ENCODE data around the gene ACSS1. TPM values are rescaled to one million over a fixed set of nuclear protein-coding genes. Genes with fewer than 3 reads are reported as not detected.

Gene ACSS1
- total RNA-seq, result 10 to 100 TPM; 17.5 to 18.2 TPM

DNA sequence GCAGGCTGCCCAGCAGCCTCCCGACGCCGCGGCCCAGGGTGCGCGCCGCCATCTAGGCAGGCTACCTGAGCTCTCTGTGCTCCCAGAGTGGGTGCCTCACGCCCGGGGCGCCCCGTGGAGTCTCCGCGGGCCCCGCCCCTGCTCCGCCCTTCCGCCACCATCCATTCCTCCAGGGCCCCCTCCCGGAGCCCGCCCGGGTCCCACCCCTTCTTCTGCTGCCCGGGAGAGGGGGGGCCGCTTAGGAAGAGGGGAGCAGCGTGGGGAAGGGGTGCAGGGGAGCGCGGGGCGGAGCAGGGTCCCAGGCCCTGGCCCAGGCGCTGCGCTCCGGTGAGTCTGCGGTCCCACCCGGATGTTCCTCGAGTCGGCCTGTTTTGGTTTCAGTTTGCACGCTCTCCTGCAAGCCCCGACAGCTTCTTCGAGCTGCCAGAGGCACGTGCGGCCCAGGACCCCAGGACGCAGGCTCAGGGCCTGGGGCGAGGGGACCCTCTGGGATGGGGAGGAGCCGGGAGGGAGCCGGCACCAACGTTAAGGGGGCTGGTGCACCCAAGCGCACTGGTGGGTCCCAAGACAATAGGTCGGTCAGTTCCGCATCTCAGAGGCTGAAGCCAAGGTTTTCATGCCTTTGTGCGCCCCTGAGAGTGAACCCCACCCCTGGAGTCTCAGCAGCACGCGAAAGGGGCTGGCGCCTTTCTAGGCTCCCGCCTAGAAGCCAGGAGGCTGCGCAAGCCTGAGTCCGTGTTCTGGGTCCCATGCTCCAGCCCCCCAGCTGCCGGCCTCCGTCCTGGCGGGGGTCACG, at the start of gene ACSS1:
Gene ACSS1 (minus strand): TSS at position 89 of the 796 bp plus-strand sequence. CDS start 37 bp downstream, at position 52.
- H3K4me1 Mint-ChIP-seq (ENCODE audit: low read depth), result peaks cover 40% of the 10 kb centered on the region
- TF ChIP-seq, protein P1, sequence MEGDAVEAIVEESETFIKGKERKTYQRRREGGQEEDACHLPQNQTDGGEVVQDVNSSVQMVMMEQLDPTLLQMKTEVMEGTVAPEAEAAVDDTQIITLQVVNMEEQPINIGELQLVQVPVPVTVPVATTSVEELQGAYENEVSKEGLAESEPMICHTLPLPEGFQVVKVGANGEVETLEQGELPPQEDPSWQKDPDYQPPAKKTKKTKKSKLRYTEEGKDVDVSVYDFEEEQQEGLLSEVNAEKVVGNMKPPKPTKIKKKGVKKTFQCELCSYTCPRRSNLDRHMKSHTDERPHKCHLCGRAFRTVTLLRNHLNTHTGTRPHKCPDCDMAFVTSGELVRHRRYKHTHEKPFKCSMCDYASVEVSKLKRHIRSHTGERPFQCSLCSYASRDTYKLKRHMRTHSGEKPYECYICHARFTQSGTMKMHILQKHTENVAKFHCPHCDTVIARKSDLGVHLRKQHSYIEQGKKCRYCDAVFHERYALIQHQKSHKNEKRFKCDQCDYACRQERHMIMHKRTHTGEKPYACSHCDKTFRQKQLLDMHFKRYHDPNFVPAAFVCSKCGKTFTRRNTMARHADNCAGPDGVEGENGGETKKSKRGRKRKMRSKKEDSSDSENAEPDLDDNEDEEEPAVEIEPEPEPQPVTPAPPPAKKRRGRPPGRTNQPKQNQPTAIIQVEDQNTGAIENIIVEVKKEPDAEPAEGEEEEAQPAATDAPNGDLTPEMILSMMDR (IDR thresholded peaks at IDR 0.05), result no peak
- ChIA-PET POLR2A (interaction anchor here (0.8 to 1.5 kb wide), 7 partner anchors 15 to 349 kb away, joined by 3 to 5 read pairs (median 3); partner anchors contain the start of genes APMAP and GINS1), CTCF (interaction anchor here (1.3 to 10.9 kb wide), 4 partner anchors 12 to 350 kb away, joined by 3 to 167 read pairs (median 4); partner anchors contain the start of gene APMAP)
- H3K4me3 Mint-ChIP-seq, result peak within 1 kb of the TSS; percentile 79
- no peaks in the 10 kb centered on the region for H3K27me3 Mint-ChIP-seq
- DNase-seq (peak; percentile 83), ATAC-seq (peak; percentile 70)
- H3K27ac Mint-ChIP-seq, result peak within 1 kb of the TSS; percentile 87
- H3K9me3 Mint-ChIP-seq, result no peaks in the 10 kb centered on the region
- H3K36me3 Mint-ChIP-seq (ENCODE audit: low read depth), result peaks cover 3% of the 10 kb centered on the region
- intact Hi-C loops (cut with micrococcal nuclease), result no loop called here

DNA sequence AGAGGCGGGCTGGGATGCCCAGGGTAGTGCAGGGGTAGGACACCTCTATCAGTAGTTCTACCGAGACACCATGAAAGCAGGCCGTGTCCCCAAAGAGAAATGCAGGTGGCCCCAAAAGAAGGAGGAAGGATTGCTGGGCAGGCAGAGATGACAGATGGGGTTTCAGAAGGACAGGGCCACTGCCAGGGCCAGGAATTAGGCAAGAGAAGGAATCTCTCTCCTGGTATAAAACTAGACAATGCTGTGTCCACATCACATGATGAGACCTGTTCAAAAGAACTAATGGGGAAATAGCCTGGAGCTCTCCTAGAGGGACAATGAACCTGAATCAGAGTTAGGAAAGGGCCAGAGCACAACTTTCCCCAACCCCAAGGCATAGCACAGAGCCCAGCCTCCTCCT, 45.6 kb upstream of the ACSS1 start:
- intact Hi-C loops (cut with micrococcal nuclease), result no loop called here
- ChIA-PET CTCF (no interaction called here), POLR2A (no interaction called here)
- Mint-ChIP-seq H3K27me3 (peaks cover 3% of the 10 kb centered on the region), H3K9me3 (no peaks in the 10 kb centered on the region), H3K4me1 (ENCODE audit: low read depth) (peaks cover 14% of the 10 kb centered on the region), H3K4me3 (no peak overlapping the region), H3K36me3 (ENCODE audit: low read depth) (no peaks in the 10 kb centered on the region), H3K27ac (no peak overlapping the region)
- DNase-seq (no peak), ATAC-seq (no peak)
- TF ChIP-seq, protein P1 (IDR thresholded peaks at IDR 0.05), result no peak

DNA sequence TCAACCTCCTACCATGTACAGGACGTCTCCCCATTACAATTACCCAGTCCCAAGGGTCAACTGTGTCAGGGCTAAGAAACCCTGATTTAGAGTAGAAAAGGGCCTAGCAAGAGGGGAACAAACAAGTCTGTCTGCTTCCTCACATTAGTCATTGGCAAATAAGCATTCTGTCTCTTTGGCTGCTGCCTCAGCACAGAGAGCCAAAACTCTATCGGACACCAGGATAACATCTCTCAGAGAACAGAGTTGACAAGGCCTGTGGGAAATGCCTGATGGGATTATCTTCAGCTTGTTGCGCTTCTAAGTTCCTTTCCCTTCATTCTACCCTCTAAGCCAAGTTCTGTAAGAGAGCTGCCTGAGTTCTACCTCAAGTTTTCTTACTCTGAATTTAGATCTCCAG, 43.0 kb upstream of the ACSS1 start:
- H3K4me3 Mint-ChIP-seq, result no peak overlapping the region
- DNase-seq, result no peak
- no peak overlapping the region for H3K27ac Mint-ChIP-seq
- no peaks in the 10 kb centered on the region for H3K9me3 Mint-ChIP-seq
- intact Hi-C loops (cut with micrococcal nuclease), result no loop called here
- ATAC-seq, result no peak
- H3K36me3 Mint-ChIP-seq (ENCODE audit: low read depth), result no peaks in the 10 kb centered on the region
- peaks cover 20% of the 10 kb centered on the region for H3K4me1 Mint-ChIP-seq (ENCODE audit: low read depth)
- TF ChIP-seq, protein P1 (IDR thresholded peaks at IDR 0.05), result no peak
- POLR2A ChIA-PET, result interaction anchor here (0.6 kb wide), 1 partner anchor 60 kb away, joined by 3 read pairs; no protein-coding TSS in a partner anchor
- CTCF ChIA-PET, result no interaction called here
- no peaks in the 10 kb centered on the region for H3K27me3 Mint-ChIP-seq

DNA sequence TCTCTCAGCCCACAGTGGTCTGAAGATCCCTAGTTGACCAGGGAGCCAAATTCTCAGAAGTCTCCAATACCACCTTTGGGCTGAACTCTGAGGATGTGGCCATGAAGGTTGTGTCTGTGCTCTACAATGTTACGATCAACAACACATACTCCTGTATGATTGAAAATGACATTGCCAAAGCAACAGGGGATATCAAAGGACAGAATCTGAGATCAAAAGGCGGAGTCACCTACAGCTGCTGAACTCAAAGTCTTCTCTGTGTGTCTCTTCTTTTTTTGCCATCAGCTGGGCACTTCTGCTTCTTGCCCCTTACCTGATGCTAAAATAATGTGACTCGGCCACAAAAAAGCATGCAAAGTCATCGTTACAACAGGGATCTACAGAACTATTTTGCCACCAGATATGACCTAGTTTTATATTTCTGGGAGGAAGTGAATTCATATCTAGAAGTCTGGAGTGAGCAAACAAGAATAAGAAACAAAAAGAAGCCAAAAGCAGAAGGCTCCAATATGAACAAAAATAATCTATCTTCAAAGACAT, 41.7 kb upstream of the ACSS1 start:
- no peak overlapping the region for H3K27ac Mint-ChIP-seq
- H3K4me1 Mint-ChIP-seq (ENCODE audit: low read depth), result peaks cover 20% of the 10 kb centered on the region

More for the DNA sequence above, 41.7 kb upstream of the ACSS1 start:
- H3K9me3 Mint-ChIP-seq, result no peaks in the 10 kb centered on the region
- peak; percentile 42 for ATAC-seq
- H3K36me3 Mint-ChIP-seq (ENCODE audit: low read depth), result no peaks in the 10 kb centered on the region
- TF ChIP-seq, protein P1 (IDR thresholded peaks at IDR 0.05), result no peak
- H3K27me3 Mint-ChIP-seq, result no peaks in the 10 kb centered on the region
- no peak overlapping the region for H3K4me3 Mint-ChIP-seq
- ChIA-PET POLR2A (interaction anchor here (0.6 kb wide), 1 partner anchor 128 kb away, joined by 4 read pairs; no protein-coding TSS in a partner anchor), CTCF (interaction anchor here (0.7 to 0.9 kb wide), 2 partner anchors 9 to 15 kb away, joined by 3 read pairs; no protein-coding TSS in a partner anchor)
- DNase-seq, result no peak
- intact Hi-C loops (cut with micrococcal nuclease), result no loop called here

Data from activated CD8-positive, alpha-beta T cell treated with anti-CD3 and anti-CD28 coated beads for 36 hours (primary cell).